Fibroblast of pulmonary artery (primary cell): ENCODE data around the gene HRCT1.

Experiments
- DNase-seq: peaks from one replicate; pipeline ENCODE4 v3.0.0-alpha.2; 2010; ENCODE audit warnings: low read depth
- H3K4me3 ChIP-seq: replicated peaks from 2 replicates; pipeline ENCODE4 v1.5.1; 2011; ENCODE audit warnings: low read depth, mild to moderate bottlenecking, control low read depth, low read length, moderate library complexity
- CTCF ChIP-seq: IDR thresholded peaks from 2 replicates; pipeline ENCODE4 v1.5.1; 2011; ENCODE audit warnings: mild to moderate bottlenecking, control low read depth, low read length, inconsistent platforms; ENCODE audit errors: missing control alignments

HRCT1 gene

GRCh38 chr9:35861161-35861897 is 44.7 kb upstream of the HRCT1 start:
- DNase-seq: no peak
- no peak for TF ChIP-seq CTCF
- H3K4me3 ChIP-seq: no peak overlapping the region

GRCh38 chr9:35862328-35862727 is 43.7 kb upstream of the HRCT1 start:
- H3K4me3 ChIP-seq: no peak overlapping the region
- no peak for TF ChIP-seq CTCF
- DNase-seq: no peak

- TF ChIP-seq CTCF: no peak
- H3K4me3 ChIP-seq: no peak overlapping the region
- DNase-seq: no peak
These were observed 42.4 kb upstream of the HRCT1 start for GRCh38 chr9:35863583-35863982.

GRCh38 chr9:35864695-35865255 is 41.2 kb upstream of the HRCT1 start:
- H3K4me3 ChIP-seq: no peak overlapping the region
- no peak for DNase-seq
- no peak for TF ChIP-seq CTCF

- no peak for TF ChIP-seq CTCF
- no peak for DNase-seq
- no peak overlapping the region for H3K4me3 ChIP-seq
These were observed 38.5 kb upstream of the HRCT1 start for GRCh38 chr9:35867538-35867937.

- DNase-seq: no peak
- no peak for TF ChIP-seq CTCF
- H3K4me3 ChIP-seq: no peak overlapping the region
These were observed 37.1 kb upstream of the HRCT1 start for GRCh38 chr9:35868933-35869332.

GRCh38 chr9:35869621-35870216 is 36.3 kb upstream of the HRCT1 start:
- no peak overlapping the region for H3K4me3 ChIP-seq
- TF ChIP-seq CTCF: no peak
- no peak for DNase-seq
